Adrenal gland (tissue), 12 donors: ENCODE results near the gene ZXDC. TPM values are rescaled to one million over a fixed set of nuclear protein-coding genes. Genes with fewer than 3 reads are reported as not detected.

ENCODE experiments used
- DNase-seq, 7 donors: peaks; one replicate each; pipeline ENCODE4 v3.0.0-alpha.2; 2019 to 2020
- H3K27ac ChIP-seq, 5 donors: fragments of 200-600 bp; sonication (generic) in 4 of 5; 1 replicate in 3 of 5; 2 replicates in 2 of 5; pipeline versions ENCODE4 v1.5.1 to v1.8.0; 2016 to 2020; ENCODE audit warnings: mild to moderate bottlenecking in 1 of 5
- H3K27me3 ChIP-seq: fragments of 200-600 bp; 2 replicates; pipeline ENCODE4 v1.8.0; 2021
- H3K36me3 ChIP-seq, 2 donors: fragments of 200-600 bp; replicated peaks in 1 of 2; 1 replicate in 1 of 2; 2 replicates in 1 of 2; pipeline versions ENCODE4 v1.5.1 to v1.8.0; 2018 to 2022
- H3K4me1 ChIP-seq, 2 donors: fragments of 200-600 bp; replicated peaks in 1 of 2; 1 replicate in 1 of 2; 2 replicates in 1 of 2; pipeline versions ENCODE4 v1.5.1 to v1.8.0; 2018 to 2021
- H3K4me3 ChIP-seq, 4 donors: fragments of 200-600 bp; sonication (generic) in 3 of 4; one replicate each; pipeline ENCODE4 v1.5.1; 2016 to 2018
- H3K9me3 ChIP-seq, 3 donors: fragments of 200-600 bp; sonication (generic) in 1 of 3; replicated peaks in 1 of 3; 1 replicate in 2 of 3; 2 replicates in 1 of 3; pipeline versions ENCODE4 v1.5.1 to v1.8.0; 2016 to 2021
- CTCF ChIP-seq, 6 experiments: fragments of 450-650 bp in 4 of 6; fragments of 200-600 bp in 2 of 6; sonication (generic) in 1 of 6; IDR thresholded peaks; 1 replicate in 5 of 6; 2 replicates in 1 of 6; pipeline versions ENCODE4 v1.5.1 to v1.8.0; 2016 to 2021; ENCODE audit warnings: antibody characterized with exemption in 6 of 6, mild to moderate bottlenecking in 2 of 6, moderate library complexity in 1 of 6
- POLR2A ChIP-seq, 2 donors: fragments of 450-650 bp; IDR thresholded peaks; one replicate each; pipeline ENCODE4 v1.6.1; 2017; ENCODE audit warnings: antibody characterized with exemption in 2 of 2, mild to moderate bottlenecking in 2 of 2, moderate library complexity in 1 of 2
- WGBS, 4 donors: extraction: QIAGEN DNeasy Blood & Tissue Kit in 2 of 4; methylation state at CpG; one replicate each; pipeline versions ENCODE4 v1.1.5 to v1.1.7; 2013 to 2017; 5-methylcytosine and 5-hydroxymethylcytosine counted together
- intact Hi-C, 2 donors: fragments of 100-400 bp; cut with DNase I; formaldehyde crosslinking; loops; one replicate each; pipeline versions ENCODE4 v1.14.1 to v1.15.0; 2022 to 2023
- polyA plus RNA-seq, 3 donors: library from polyadenylated mRNA; stranded (reverse); fragments of 200-250 nt in 2 of 3; fragments of 350-450 nt in 1 of 3; fragmentation: Illumina TruSeq in 1 of 3; extraction: RNeasy Lipid Tissue Mini Kit (QIAGEN cat#74804) in 1 of 3; gene quantifications; one replicate each; pipeline ENCODE4 v1.2.3, GENCODE V29; 2013 to 2014
- total RNA-seq, 9 donors: library from RNA; depleted of rRNA in 4 of 9; stranded (reverse); fragments of >200 nt in 4 of 9; fragments of 120-200 nt in 1 of 9; fragmentation: NEBNext Ultra II Directional in 1 of 9; extraction: Animal tissue kit (Norgen Biotek cat#: 25700) in 1 of 9; gene quantifications; one replicate each; pipeline versions ENCODE4 v1.1.0 to v1.2.4, GENCODE V29; 2013 to 2023
- donor health status: healthy with polysubstance abuse.
- donor health status: Bipolar disorder and iron deficiency.
- donor health status: DM: yes; HTN: yes; CAD: no.
- donor health status: DM: no; HTN: no; CAD: no.
- donor health status: DM: no; HTN: no; CAD: no.
- donor health status: DM: yes; HTN: yes; CAD: no.

Gene ZXDC
- total and polyA plus RNA-seq, 12 donors: 16.4 to 45.2 (median 30.3) TPM

GRCh38 chr3:126515066-126515706 is 39.5 kb upstream of the ZXDC start:
- Histone ChIP-seq H3K4me1 (no peaks in the 10 kb centered on the region), H3K9me3 (no peaks in the 10 kb centered on the region), H3K36me3 (no peaks in the 10 kb centered on the region), H3K4me3 (no peak overlapping the region), H3K27me3 (no peaks in the 10 kb centered on the region), H3K27ac (no peak overlapping the region)
- TF ChIP-seq POLR2A (IDR thresholded peaks at IDR 0.05) (no peak), CTCF (IDR thresholded peaks at IDR 0.05) (no peak)
- intact Hi-C loops: loop anchor here in 1 of 2 donors (5.0 kb wide), 1 partner anchor 147 kb away; no protein-coding TSS in a partner anchor
- WGBS, 4 donors: 86 to 91% (median 87%) methylated on average over 5 to 8 of the region's 8 CpGs
- no peak for DNase-seq

- 81 to 88% (median 87%) methylated on average over 10 to 11 of the region's 11 CpGs for WGBS, 4 donors
- H3K36me3 ChIP-seq: no peaks in the 10 kb centered on the region
- no peak for DNase-seq
Measured at GRCh38 chr3:126514161-126514560, 38.5 kb upstream of the ZXDC start.

GRCh38 chr3:126512916-126513650 is 37.4 kb upstream of the ZXDC start:
- intact Hi-C loops: no loop called here

More at GRCh38 chr3:126514161-126514560, 38.5 kb upstream of the ZXDC start:
- TF ChIP-seq POLR2A (IDR thresholded peaks at IDR 0.05) (no peak), CTCF (IDR thresholded peaks at IDR 0.05) (no peak)
- Histone ChIP-seq H3K27ac (no peak overlapping the region), H3K9me3 (no peaks in the 10 kb centered on the region), H3K27me3 (no peaks in the 10 kb centered on the region), H3K4me1 (no peaks in the 10 kb centered on the region), H3K4me3 (no peak overlapping the region)
- intact Hi-C loops: no loop called here

More at GRCh38 chr3:126512916-126513650, 37.4 kb upstream of the ZXDC start:
- no peaks in the 10 kb centered on the region for H3K27me3 ChIP-seq
- 76 to 80% (median 79%) methylated on average over 9 to 12 of the region's 12 CpGs for WGBS, 4 donors
- H3K36me3 ChIP-seq: no peaks in the 10 kb centered on the region
- H3K4me1 ChIP-seq: no peaks in the 10 kb centered on the region
- no peak for DNase-seq
- no peak overlapping the region for H3K4me3 ChIP-seq
- H3K27ac ChIP-seq: no peak overlapping the region
- TF ChIP-seq CTCF (IDR thresholded peaks at IDR 0.05) (no peak), POLR2A (IDR thresholded peaks at IDR 0.05) (no peak)
- H3K9me3 ChIP-seq: no peaks in the 10 kb centered on the region
